Ascending aorta (tissue), 2 donors: ENCODE results near the gene CCDC134. TPM values are rescaled to one million over a fixed set of nuclear protein-coding genes. Genes with fewer than 3 reads are reported as not detected.
A peak's percentile ranks its signal among the peaks of the same experiment; 100 is the strongest.
"Not testable (repeated sequence)": the region's sequence is repeated elsewhere in the genome, so short reads cannot be mapped to it uniquely, and the experiment has no call there.

Experiments used
- DNase-seq, 2 donors: peaks; one replicate each; pipeline ENCODE4 v3.0.0-alpha.2; 2019; ENCODE audit warnings: low spot score in 2 of 2
- H3K27ac ChIP-seq, 2 donors: fragments of 200-600 bp; sonication (generic); one replicate each; pipeline ENCODE4 v1.5.1; 2016 to 2017; ENCODE audit warnings: mild to moderate bottlenecking in 1 of 2
- H3K27me3 ChIP-seq: fragments of 200-600 bp; sonication (generic); one replicate; pipeline ENCODE4 v1.5.1; 2017
- H3K36me3 ChIP-seq, 2 donors: fragments of 200-600 bp; sonication (generic); one replicate each; pipeline ENCODE4 v1.5.1; 2016
- H3K4me1 ChIP-seq, 2 donors: fragments of 200-600 bp; sonication (generic); one replicate each; pipeline ENCODE4 v1.5.1; 2016 to 2017; ENCODE audit warnings: mild to moderate bottlenecking in 1 of 2
- H3K4me3 ChIP-seq, 2 donors: fragments of 200-600 bp; sonication (generic); one replicate each; pipeline ENCODE4 v1.5.1; 2016 to 2017; ENCODE audit warnings: mild to moderate bottlenecking in 1 of 2
- H3K9me3 ChIP-seq, 2 donors: fragments of 200-600 bp; sonication (generic); one replicate each; pipeline ENCODE4 v1.5.1; 2016
- intact Hi-C: fragments of 100-400 bp; cut with DNase I; formaldehyde crosslinking; loops from one replicate; pipeline ENCODE4 v1.15.1; 2023
- total RNA-seq: library from RNA; depleted of rRNA; stranded (reverse); fragments of >200 nt; gene quantifications from one replicate; pipeline ENCODE4 v1.1.0, GENCODE V29; 2016
- TF ChIP-seq, protein P1 (sequence below), 3 experiments: fragments of 200-600 bp in 2 of 3; fragments of 450-650 bp in 1 of 3; sonication (generic) in 2 of 3; IDR thresholded peaks; one replicate each; pipeline ENCODE4 v1.5.1; 2016 to 2019; ENCODE audit warnings: antibody characterized with exemption in 3 of 3, mild to moderate bottlenecking in 1 of 3, moderate library complexity in 1 of 3

The CCDC134 gene
- total RNA-seq, 1 donor from 2014 or later: 6.4 TPM

DNA sequence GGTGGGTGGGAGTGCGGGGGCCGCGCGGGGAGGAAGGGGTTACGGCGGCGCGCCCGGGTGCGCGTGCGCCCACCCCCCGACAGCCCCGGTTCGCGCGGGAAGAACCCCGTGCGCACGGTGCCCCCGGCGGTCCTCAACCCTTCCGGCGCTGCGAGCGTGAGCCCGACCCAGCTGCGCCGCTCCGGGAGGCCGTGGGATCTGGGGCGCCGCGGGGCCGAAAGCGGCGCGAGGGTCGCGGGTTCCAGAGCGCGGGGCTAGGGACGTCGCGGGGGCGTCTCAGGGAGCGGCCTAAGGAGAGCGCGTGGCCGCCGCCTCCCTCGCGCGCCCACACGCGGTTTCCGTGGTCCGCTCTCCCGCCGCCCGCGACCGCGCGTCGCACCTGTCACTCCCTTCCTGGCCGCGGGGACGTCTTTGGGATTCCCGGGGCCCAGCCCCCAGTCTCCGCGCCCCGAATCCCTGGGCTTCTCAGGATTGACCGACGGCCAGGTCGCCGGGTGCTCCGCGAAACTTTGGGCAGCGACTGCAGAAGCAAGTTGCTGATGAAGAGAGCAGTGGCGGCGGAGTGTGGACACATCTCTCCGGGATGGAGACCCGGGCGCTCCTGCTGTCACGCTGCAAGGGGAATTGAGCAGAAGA, 33.0 kb downstream of the CCDC134 start:
- Histone ChIP-seq H3K27me3 (no peaks in the 10 kb centered on the region), H3K36me3 (peaks cover 0 to 11% of the 10 kb centered on the region in 2 donors), H3K4me3 (peak overlapping the region; percentile 90 to 97), H3K4me1 (peaks cover 0 to 5% of the 10 kb centered on the region in 2 donors), H3K9me3 (no peaks in the 10 kb centered on the region), H3K27ac (peak overlapping the region; percentile 92)
- peak in 1 of 2 donors; percentile 71 for DNase-seq
- intact Hi-C loops: loop anchor here (1.0 to 2.0 kb wide), 3 partner anchors 113 to 246 kb away; partner anchors contain the start of genes CENPM, SMDT1 and SNU13
- TF ChIP-seq, protein P1, sequence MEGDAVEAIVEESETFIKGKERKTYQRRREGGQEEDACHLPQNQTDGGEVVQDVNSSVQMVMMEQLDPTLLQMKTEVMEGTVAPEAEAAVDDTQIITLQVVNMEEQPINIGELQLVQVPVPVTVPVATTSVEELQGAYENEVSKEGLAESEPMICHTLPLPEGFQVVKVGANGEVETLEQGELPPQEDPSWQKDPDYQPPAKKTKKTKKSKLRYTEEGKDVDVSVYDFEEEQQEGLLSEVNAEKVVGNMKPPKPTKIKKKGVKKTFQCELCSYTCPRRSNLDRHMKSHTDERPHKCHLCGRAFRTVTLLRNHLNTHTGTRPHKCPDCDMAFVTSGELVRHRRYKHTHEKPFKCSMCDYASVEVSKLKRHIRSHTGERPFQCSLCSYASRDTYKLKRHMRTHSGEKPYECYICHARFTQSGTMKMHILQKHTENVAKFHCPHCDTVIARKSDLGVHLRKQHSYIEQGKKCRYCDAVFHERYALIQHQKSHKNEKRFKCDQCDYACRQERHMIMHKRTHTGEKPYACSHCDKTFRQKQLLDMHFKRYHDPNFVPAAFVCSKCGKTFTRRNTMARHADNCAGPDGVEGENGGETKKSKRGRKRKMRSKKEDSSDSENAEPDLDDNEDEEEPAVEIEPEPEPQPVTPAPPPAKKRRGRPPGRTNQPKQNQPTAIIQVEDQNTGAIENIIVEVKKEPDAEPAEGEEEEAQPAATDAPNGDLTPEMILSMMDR (IDR thresholded peaks at IDR 0.05): no peak

- Histone ChIP-seq H3K27me3 (no peaks in the 10 kb centered on the region), H3K4me1 (peaks cover 0 to 5% of the 10 kb centered on the region in 2 donors), H3K27ac (peak overlapping the region; percentile 92), H3K4me3 (peak overlapping the region; percentile 90 to 97), H3K36me3 (peaks cover 0 to 11% of the 10 kb centered on the region in 2 donors), H3K9me3 (no peaks in the 10 kb centered on the region)
- DNase-seq: no peak
- TF ChIP-seq, protein P1 (IDR thresholded peaks at IDR 0.05): no peak
- intact Hi-C loops: no loop called here
Measured at GRCh38 chr22:41834005-41834944, 33.8 kb downstream of the CCDC134 start.

DNA sequence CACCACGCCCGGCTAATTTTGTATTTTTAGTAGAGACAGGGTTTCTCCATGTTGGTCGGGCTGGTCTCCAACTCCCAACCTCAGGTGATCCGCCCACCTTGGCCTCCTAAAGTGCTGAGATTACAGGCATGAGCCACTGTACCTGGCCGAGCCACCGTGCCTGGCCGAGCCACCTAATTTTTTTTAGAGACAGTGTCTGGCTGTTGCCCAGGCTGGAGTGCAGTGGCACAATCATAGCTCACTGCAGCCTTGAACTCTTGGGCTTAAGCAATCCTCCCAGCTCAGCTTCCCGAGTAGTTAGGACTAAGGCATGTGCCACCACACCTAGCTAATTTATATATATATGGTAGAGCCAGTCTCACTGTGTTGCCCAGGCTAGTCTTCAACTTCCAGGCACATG, 35.0 kb downstream of the CCDC134 start:
- intact Hi-C loops, H3K4me1 ChIP-seq: not testable (repeated sequence)

DNA sequence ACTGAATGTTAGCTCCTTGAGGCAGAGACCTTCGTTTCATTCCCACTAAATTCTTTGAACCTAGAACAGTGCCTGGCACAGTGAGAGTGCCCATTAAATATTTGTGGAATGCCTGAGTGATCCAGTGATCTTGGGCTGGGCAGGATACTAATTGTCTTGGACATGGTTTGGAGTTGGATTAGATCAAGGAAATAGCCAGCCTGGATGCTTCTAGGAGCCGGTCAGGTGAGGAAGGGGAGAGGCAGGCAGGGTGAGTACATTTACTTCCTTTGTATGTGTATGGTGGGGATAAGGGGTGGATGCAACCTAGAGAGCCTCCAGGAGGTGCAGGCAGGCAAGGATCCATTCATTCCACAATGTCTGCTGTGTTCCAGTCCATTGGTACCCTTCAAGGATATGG, 36.1 kb downstream of the CCDC134 start:
- TF ChIP-seq, protein P1 (IDR thresholded peaks at IDR 0.05): no peak
- no peak overlapping the region for H3K4me3 ChIP-seq
- no peaks in the 10 kb centered on the region for H3K27me3 ChIP-seq
- no peak for DNase-seq
- no peak overlapping the region for H3K27ac ChIP-seq
- H3K36me3 ChIP-seq: peaks cover 0 to 11% of the 10 kb centered on the region in 2 donors
- H3K4me1 ChIP-seq: peaks cover 0 to 5% of the 10 kb centered on the region in 2 donors
- intact Hi-C loops: no loop called here
- H3K9me3 ChIP-seq: no peaks in the 10 kb centered on the region

More for the DNA sequence above, 35.0 kb downstream of the CCDC134 start:
- not testable (repeated sequence) for DNase-seq, H3K9me3 ChIP-seq, H3K27me3 ChIP-seq, H3K27ac ChIP-seq, H3K4me3 ChIP-seq
- peaks cover 0 to 11% of the 10 kb centered on the region in 2 donors for H3K36me3 ChIP-seq

DNA sequence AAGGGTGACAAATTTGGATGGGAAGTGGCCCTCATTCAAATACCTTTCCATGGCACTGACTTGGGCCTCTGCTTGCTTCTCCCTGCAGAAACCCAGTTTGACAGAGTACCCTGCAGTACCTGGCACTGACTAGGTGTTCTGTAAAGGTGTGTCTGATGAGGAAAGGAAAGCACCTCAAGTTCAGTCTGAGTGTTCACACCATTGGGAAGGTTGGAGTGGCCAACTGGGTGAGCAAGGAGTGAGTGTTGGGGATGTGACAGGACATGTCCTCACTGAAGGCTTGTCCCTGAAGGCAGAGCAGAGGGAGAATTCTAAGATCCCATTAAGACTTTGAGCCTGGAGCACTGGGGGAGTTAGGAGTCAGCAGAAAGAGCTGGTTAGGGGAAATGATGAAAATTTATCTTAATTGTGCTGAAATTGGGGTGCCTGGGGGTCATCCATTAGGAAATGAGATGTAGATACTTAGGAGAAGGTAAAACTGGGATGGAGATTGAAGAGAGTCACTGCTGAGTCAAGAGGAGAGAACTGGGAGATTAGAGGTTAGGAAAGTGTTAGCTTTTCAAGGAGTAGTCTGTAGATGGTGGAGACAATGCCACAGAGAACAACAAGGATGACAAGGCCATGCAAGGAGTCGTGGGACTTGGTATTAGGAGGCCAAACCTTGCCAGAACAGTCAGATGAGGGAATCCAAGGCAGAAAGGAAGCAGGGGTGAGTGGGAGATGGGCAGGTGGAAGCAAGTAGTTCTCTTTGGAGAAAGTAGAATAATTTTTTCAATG, 38.6 kb downstream of the CCDC134 start:
- no peaks in the 10 kb centered on the region for H3K27me3 ChIP-seq
- H3K4me1 ChIP-seq: peaks cover 0 to 4% of the 10 kb centered on the region in 2 donors
- no peak overlapping the region for H3K27ac ChIP-seq
- intact Hi-C loops: no loop called here
- DNase-seq: no peak
- TF ChIP-seq, protein P1 (IDR thresholded peaks at IDR 0.05): no peak
- no peaks in the 10 kb centered on the region for H3K9me3 ChIP-seq
- no peak overlapping the region for H3K4me3 ChIP-seq
- peaks cover 0 to 11% of the 10 kb centered on the region in 2 donors for H3K36me3 ChIP-seq
